ENCODE results near the gene OR2C1. TPM values are rescaled to one million over a fixed set of nuclear protein-coding genes. Genes with fewer than 3 reads are reported as not detected.

Gene OR2C1
- total RNA-seq, 1 donor from 2014 or later, result not detected

DNA sequence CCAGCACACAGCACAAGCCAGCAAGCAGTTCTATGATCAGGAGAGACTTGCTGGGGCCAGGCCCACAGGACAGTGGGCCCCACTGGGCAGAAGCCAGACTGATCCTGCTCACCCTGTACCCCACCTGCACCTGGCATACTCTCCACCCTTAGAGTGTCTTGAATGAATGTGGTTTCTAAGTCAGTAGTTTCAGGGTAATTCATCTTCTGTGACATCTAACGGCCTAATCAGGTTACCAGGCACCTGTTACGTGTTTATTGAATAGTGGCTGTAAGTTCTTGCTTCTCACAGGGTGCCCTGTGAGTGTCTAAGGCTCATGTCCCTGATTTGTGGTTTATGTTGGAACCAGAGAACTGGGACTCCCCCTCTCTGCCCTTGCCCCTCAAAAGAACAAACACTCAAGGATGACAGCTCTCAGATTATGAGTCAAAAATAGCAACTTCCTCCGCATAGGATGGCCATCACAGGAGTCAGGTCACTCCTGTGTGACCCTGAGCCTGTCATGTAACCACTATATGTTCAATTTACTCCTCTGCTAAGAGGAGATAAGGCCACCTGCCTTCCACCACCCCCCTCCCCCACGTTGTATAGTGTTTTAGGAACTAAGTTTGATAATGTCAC is 7.0 kb upstream of the OR2C1 start:
- Histone ChIP-seq H3K27ac (no peak overlapping the region), H3K27me3 (no peaks in the 10 kb centered on the region), H3K9me3 (no peaks in the 10 kb centered on the region), H3K4me3 (no peak overlapping the region), H3K36me3 (no peaks in the 10 kb centered on the region), H3K4me1 (no peaks in the 10 kb centered on the region)
- no peak for DNase-seq
- TF ChIP-seq, protein P1, sequence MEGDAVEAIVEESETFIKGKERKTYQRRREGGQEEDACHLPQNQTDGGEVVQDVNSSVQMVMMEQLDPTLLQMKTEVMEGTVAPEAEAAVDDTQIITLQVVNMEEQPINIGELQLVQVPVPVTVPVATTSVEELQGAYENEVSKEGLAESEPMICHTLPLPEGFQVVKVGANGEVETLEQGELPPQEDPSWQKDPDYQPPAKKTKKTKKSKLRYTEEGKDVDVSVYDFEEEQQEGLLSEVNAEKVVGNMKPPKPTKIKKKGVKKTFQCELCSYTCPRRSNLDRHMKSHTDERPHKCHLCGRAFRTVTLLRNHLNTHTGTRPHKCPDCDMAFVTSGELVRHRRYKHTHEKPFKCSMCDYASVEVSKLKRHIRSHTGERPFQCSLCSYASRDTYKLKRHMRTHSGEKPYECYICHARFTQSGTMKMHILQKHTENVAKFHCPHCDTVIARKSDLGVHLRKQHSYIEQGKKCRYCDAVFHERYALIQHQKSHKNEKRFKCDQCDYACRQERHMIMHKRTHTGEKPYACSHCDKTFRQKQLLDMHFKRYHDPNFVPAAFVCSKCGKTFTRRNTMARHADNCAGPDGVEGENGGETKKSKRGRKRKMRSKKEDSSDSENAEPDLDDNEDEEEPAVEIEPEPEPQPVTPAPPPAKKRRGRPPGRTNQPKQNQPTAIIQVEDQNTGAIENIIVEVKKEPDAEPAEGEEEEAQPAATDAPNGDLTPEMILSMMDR (IDR thresholded peaks at IDR 0.05), result no peak
- no peak for ATAC-seq
- intact Hi-C loops (cut with DNase I), result no loop called here

DNA sequence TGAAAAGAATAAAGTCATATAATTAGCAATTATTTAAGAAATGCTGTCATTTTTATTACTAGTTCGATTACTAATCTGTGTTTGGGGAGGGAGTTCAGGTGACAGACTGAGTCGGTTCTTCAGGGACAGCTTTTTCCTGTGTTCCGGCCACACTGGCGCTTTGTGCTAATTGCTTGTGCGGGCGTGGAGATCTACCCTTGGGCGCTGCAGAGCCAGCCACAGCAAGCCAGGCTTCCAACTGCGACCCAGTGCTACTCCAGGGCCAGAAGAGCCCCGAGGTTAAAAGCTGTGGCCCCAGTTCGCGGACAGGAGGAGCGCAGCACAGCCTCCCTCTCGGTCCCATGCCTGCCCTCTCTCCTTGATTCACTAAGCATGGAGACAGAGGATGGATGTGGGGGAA is 6.5 kb upstream of the OR2C1 start:
- DNase-seq (no peak), ATAC-seq (no peak)
- TF ChIP-seq, protein P1 (IDR thresholded peaks at IDR 0.05), result no peak
- no peak overlapping the region for H3K4me3 ChIP-seq
- no peaks in the 10 kb centered on the region for H3K4me1 ChIP-seq
- intact Hi-C loops (cut with DNase I), result no loop called here
- no peak overlapping the region for H3K27ac ChIP-seq
- no peaks in the 10 kb centered on the region for H3K36me3 ChIP-seq
- no peaks in the 10 kb centered on the region for H3K9me3 ChIP-seq
- H3K27me3 ChIP-seq, result no peaks in the 10 kb centered on the region

DNA sequence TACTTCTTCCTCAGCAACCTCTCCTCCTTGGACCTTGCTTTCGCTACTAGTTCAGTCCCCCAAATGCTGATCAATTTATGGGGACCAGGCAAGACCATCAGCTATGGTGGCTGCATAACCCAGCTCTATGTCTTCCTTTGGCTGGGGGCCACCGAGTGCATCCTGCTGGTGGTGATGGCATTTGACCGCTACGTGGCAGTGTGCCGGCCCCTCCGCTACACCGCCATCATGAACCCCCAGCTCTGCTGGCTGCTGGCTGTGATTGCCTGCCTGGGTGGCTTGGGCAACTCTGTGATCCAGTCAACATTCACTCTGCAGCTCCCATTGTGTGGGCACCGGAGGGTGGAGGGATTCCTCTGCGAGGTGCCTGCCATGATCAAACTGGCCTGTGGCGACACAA is 429 bp downstream of the OR2C1 start:
- no peak for DNase-seq
- ATAC-seq, result no peak
- H3K9me3 ChIP-seq, result no peaks in the 10 kb centered on the region
- H3K4me1 ChIP-seq, result no peaks in the 10 kb centered on the region
- peaks cover 5% of the 10 kb centered on the region for H3K27me3 ChIP-seq
- TF ChIP-seq, protein P1 (IDR thresholded peaks at IDR 0.05), result no peak
- H3K27ac ChIP-seq, result no peak overlapping the region
- intact Hi-C loops (cut with DNase I), result no loop called here
- H3K4me3 ChIP-seq, result no peak overlapping the region
- no peaks in the 10 kb centered on the region for H3K36me3 ChIP-seq

DNA sequence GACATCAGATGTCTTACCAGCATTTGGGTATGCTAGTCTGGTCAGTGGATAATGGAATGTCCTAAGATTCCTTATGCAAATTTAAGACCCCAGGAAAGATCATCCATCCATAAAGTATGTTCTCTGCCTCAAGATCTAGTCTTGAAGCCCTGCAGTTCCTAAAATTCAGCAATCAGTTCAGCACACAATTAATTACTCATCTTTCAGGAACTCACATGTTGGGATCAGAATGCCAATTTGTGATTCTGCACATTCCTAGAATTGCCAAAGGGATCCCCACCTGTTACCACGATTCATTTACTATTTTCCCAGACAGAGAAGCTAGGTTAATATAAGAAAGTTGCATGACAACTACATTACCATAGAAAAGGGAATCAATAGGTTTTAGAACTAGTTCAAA is 3.2 kb downstream of the OR2C1 start:
- H3K4me3 ChIP-seq, result no peak overlapping the region
- intact Hi-C loops (cut with DNase I), result no loop called here

DNA sequence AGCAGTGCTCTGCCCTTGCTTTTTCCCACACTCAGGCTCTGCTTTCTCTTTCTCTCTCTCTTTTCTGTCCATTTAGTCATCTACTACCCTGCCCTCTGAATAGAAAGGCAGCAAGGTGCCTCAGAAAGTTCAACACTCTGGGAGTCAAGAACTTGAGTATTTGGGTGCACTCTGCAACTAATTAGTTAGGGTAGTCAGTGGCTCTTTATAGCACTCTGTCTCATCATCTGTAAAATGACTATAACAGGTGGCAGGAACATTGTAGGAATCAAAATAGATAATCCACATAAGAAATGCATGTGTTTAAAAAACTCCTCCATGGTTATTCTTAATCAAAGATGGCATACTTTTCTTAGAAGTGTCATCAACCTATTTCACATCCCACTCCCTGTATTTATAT is 7.2 kb downstream of the OR2C1 start:
- Histone ChIP-seq H3K36me3 (no peaks in the 10 kb centered on the region), H3K27me3 (peaks cover 5% of the 10 kb centered on the region), H3K4me3 (no peak overlapping the region), H3K9me3 (peaks cover 5% of the 10 kb centered on the region), H3K27ac (no peak overlapping the region), H3K4me1 (no peaks in the 10 kb centered on the region)
- intact Hi-C loops (cut with DNase I), result no loop called here
- ATAC-seq (no peak), DNase-seq (no peak)
- TF ChIP-seq, protein P1 (IDR thresholded peaks at IDR 0.05), result no peak

More for the DNA sequence above, 3.2 kb downstream of the OR2C1 start:
- Histone ChIP-seq H3K9me3 (no peaks in the 10 kb centered on the region), H3K4me1 (no peaks in the 10 kb centered on the region), H3K27ac (no peak overlapping the region), H3K27me3 (peaks cover 5% of the 10 kb centered on the region), H3K36me3 (no peaks in the 10 kb centered on the region)
- TF ChIP-seq, protein P1 (IDR thresholded peaks at IDR 0.05), result no peak
- ATAC-seq, result no peak
- DNase-seq, result no peak

DNA sequence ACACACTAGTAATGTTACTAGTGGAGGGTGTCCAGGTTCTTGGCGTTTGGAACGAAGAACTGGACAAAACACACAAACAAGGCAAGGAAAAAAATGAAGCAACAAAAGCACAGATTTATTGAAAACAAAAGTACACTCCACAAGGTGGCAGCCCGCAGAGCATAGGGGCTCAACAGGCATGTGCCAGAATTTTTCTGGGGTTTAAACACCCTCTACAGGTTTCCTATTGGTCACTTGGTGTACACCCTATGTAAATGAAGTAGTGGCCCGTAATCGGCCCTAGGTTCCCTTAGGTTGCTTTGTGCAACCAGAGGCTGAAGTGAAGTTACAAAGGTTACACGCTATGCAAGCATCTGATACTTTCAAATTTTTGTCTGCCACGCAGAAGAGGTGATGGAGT is 8.1 kb downstream of the OR2C1 start:
- TF ChIP-seq, protein P1 (IDR thresholded peaks at IDR 0.05), result no peak
- Histone ChIP-seq H3K36me3 (no peaks in the 10 kb centered on the region), H3K9me3 (peaks cover 5% of the 10 kb centered on the region), H3K4me3 (no peak overlapping the region), H3K27ac (no peak overlapping the region), H3K4me1 (no peaks in the 10 kb centered on the region), H3K27me3 (peaks cover 5% of the 10 kb centered on the region)
- intact Hi-C loops (cut with DNase I), result no loop called here
- DNase-seq (no peak), ATAC-seq (no peak)

All from upper lobe of right lung (tissue), 1 donor.